Heart left ventricle (tissue), 16 donors: ENCODE data around the gene PDE7B. TPM values are rescaled to one million over a fixed set of nuclear protein-coding genes. Genes with fewer than 3 reads are reported as not detected.

Experiments used
- ATAC-seq, 4 donors: fragments of 200-7000 bp; cut with Tn5 transposase; one replicate each; pipeline ENCODE4 v1.9.1; 2020 to 2022; ENCODE audit warnings: moderate library complexity in 4 of 4, mild to moderate bottlenecking in 3 of 4, moderate number of reproducible peaks in 1 of 4
- DNase-seq, 5 donors: peaks; one replicate each; pipeline ENCODE4 v3.0.0-alpha.2; 2020
- H3K27ac ChIP-seq, 12 donors: fragments of 200-600 bp; sonication (generic) in 4 of 12; one replicate each; pipeline versions ENCODE4 v1.5.0 to v1.8.0; 2016 to 2022; ENCODE audit warnings: mild to moderate bottlenecking in 2 of 12
- H3K27me3 ChIP-seq, 9 donors: fragments of 200-600 bp; sonication (generic) in 2 of 9; one replicate each; pipeline versions ENCODE4 v1.5.1 to v1.8.0; 2016 to 2022; ENCODE audit warnings: mild to moderate bottlenecking in 3 of 9
- H3K36me3 ChIP-seq, 9 donors: fragments of 200-600 bp; sonication (generic) in 2 of 9; one replicate each; pipeline versions ENCODE4 v1.5.0 to v1.8.0; 2018 to 2022; ENCODE audit warnings: mild to moderate bottlenecking in 2 of 9
- H3K4me1 ChIP-seq, 12 donors: fragments of 200-600 bp; sonication (generic) in 4 of 12; one replicate each; pipeline versions ENCODE4 v1.5.0 to v1.8.0; 2016 to 2022; ENCODE audit warnings: mild to moderate bottlenecking in 3 of 12
- H3K4me3 ChIP-seq, 12 donors: fragments of 200-600 bp; sonication (generic) in 4 of 12; one replicate each; pipeline versions ENCODE4 v1.5.0 to v1.8.0; 2017 to 2022; ENCODE audit warnings: mild to moderate bottlenecking in 9 of 12, moderate library complexity in 4 of 12
- H3K9me3 ChIP-seq, 12 donors: fragments of 200-600 bp; sonication (generic) in 4 of 12; one replicate each; pipeline versions ENCODE4 v1.5.0 to v1.8.0; 2016 to 2022; ENCODE audit warnings: mild to moderate bottlenecking in 1 of 12
- POLR2A ChIP-seq, 2 donors: fragments of 450-650 bp; IDR thresholded peaks; one replicate each; pipeline ENCODE4 v1.6.1; 2017; ENCODE audit warnings: antibody characterized with exemption in 2 of 2, mild to moderate bottlenecking in 2 of 2, moderate library complexity in 2 of 2
- WGBS, 4 donors: extraction: QIAGEN DNeasy Blood & Tissue Kit in 2 of 4; methylation state at CpG; one replicate each; pipeline versions ENCODE4 v1.1.5 to v1.1.7; 2013 to 2018; 5-methylcytosine and 5-hydroxymethylcytosine counted together
- intact Hi-C, 10 donors: fragments of 100-400 bp; cut with DNase I; formaldehyde crosslinking; loops; one replicate each; pipeline versions ENCODE4 v1.11.1 to v1.14.2; 2022
- polyA plus RNA-seq, 2 donors: library from polyadenylated mRNA; stranded (reverse); fragments of 200-250 nt; gene quantifications; one replicate each; pipeline ENCODE4 v1.2.3, GENCODE V29; 2013
- total RNA-seq, 9 donors: library from RNA; depleted of rRNA in 2 of 9; stranded (reverse); fragments of >200 nt in 2 of 9; fragmentation: NEBNext Ultra II Directional in 3 of 9; extraction: Animal tissue kit (Norgen Biotek cat#: 25700) in 3 of 9; gene quantifications; one replicate each; pipeline versions ENCODE4 v1.1.0 to v1.2.4, GENCODE V29; 2016 to 2023
- TF ChIP-seq, protein P1 (sequence below), 12 donors: fragments of 200-600 bp; sonication (generic) in 4 of 12; IDR thresholded peaks; one replicate each; pipeline versions ENCODE4 v1.5.0 to v1.8.0; 2018 to 2022; ENCODE audit warnings: antibody characterized with exemption in 12 of 12, mild to moderate bottlenecking in 5 of 12
- donor health status: ischemic (EF 13 %, LVEDD 7.1; RV severe dilation, severe dysfunction).
- donor health status: healthy with polysubstance abuse.
- donor health status: DM: no; HTN: yes; CAD: no.
- donor health status: DM: no; HTN: no; CAD: no.
- donor health status: ischemic (EF 25% LVEDD 6.9; RV normal size, moderate dysfunction).
- donor health status: ischemic (EF 25% LVEDD 5.7; RV mildly dilated, moderate dysfunction).
- donor health status: healthy.
- donor health status: DM: yes; HTN: yes; CAD: no.
- donor health status: ischemic (EF 35%, LVEDD 5.7; RV mildly dilated, moderate dysfunction).
- donor health status: nonischemic (EF 11% LVEDD 7.7; RV severe dilation, severe dysfunction).
- donor health status: DM: yes; HTN: yes; CAD: no.
- donor health status: PGD.
- donor health status: ischemic (EF 29% LVEDD 5.4; RV normal size, mild dysfunction).
- donor health status: nonischemic (EF 23%, LVEDD 6.1; RV moderate dilation, normal function).

The PDE7B gene
- total and polyA plus RNA-seq, 11 donors: 4.4 to 29.1 (median 9.0) TPM

DNA sequence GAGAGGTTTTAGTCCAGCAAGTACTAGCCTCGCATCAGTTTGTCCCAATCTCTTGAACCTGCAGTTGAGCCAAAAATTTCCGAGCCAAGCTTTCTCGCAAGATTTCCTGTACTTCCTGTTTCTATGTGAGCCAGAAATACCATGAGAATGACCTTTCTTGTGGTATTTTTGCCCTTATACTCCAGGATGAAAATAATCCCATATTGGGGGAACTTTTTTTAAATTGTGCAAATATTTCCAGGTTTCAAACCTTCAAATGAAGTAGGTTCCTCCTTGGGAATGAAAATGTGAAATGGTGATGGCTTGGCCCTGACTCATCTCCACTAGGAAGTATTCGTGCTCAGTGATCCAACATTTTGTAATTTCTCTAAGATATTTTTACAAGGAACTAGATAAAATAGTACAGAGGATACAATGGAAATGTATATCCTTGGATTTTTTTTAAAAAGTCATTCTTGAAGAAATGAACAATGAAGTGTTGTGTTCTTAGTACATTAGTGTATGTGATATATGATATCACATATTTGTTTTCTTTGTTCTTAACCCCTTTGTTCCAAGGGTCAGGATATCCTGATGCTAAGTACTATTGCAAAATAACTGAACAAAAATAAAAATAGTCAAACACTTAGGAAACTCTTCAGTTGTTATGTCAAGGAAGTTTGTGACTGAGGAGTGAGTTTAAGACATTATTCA is 184.0 kb downstream of the PDE7B start:
- H3K27ac ChIP-seq: peak overlapping the region; percentile 58 to 91 (median 84)

DNA sequence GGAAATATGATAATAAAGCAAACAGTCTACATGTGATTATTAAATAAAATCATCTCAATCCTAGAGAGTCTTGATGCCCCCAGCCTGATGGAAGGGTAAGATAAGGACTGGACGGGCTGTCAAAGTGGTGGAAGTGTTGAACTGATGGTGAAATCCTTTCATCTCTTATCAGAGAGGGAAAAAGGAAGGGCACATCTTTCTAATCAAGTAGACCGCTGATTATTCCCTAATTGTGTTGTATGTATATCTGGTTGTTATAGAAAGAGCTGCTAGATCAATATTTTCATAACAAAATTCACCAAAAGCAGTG is 184.5 kb downstream of the PDE7B start:
- ATAC-seq: no peak
- no peak for DNase-seq
- H3K4me1 ChIP-seq: peaks cover 0 to 69% (median 37%) of the 10 kb centered on the region in 12 donors
- TF ChIP-seq POLR2A (IDR thresholded peaks at IDR 0.05): no peak
- TF ChIP-seq, protein P1, sequence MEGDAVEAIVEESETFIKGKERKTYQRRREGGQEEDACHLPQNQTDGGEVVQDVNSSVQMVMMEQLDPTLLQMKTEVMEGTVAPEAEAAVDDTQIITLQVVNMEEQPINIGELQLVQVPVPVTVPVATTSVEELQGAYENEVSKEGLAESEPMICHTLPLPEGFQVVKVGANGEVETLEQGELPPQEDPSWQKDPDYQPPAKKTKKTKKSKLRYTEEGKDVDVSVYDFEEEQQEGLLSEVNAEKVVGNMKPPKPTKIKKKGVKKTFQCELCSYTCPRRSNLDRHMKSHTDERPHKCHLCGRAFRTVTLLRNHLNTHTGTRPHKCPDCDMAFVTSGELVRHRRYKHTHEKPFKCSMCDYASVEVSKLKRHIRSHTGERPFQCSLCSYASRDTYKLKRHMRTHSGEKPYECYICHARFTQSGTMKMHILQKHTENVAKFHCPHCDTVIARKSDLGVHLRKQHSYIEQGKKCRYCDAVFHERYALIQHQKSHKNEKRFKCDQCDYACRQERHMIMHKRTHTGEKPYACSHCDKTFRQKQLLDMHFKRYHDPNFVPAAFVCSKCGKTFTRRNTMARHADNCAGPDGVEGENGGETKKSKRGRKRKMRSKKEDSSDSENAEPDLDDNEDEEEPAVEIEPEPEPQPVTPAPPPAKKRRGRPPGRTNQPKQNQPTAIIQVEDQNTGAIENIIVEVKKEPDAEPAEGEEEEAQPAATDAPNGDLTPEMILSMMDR (IDR thresholded peaks at IDR 0.05): no peak
- intact Hi-C loops: loop anchor here in 8 of 10 donors (5.0 to 10.0 kb wide), 10 partner anchors 66 to 501 kb away; no protein-coding TSS in a partner anchor
- no peaks in the 10 kb centered on the region for H3K27me3 ChIP-seq
- 52 to 64% (median 59%) methylated on average over 2 of the region's 2 CpGs for WGBS, 4 donors
- H3K27ac ChIP-seq: peak overlapping the region; percentile 58 to 91 (median 84)
- H3K36me3 ChIP-seq: no peaks in the 10 kb centered on the region
- H3K9me3 ChIP-seq: no peaks in the 10 kb centered on the region
- no peak overlapping the region for H3K4me3 ChIP-seq

More for the DNA sequence above, 184.0 kb downstream of the PDE7B start:
- no peaks in the 10 kb centered on the region for H3K36me3 ChIP-seq
- H3K4me1 ChIP-seq: peaks cover 0 to 64% (median 35%) of the 10 kb centered on the region in 12 donors
- H3K27me3 ChIP-seq: no peaks in the 10 kb centered on the region
- peak overlapping the region in 1 of 12 donors; percentile 5 for H3K4me3 ChIP-seq
- no peaks in the 10 kb centered on the region for H3K9me3 ChIP-seq
- peak in 2 of 4 donors; percentile 32 to 40 for ATAC-seq
- WGBS, 4 donors: 25 to 41% (median 26%) methylated on average over 4 of the region's 4 CpGs
- intact Hi-C loops: loop anchor here in 8 of 10 donors (5.0 to 10.0 kb wide), 10 partner anchors 67 to 501 kb away; no protein-coding TSS in a partner anchor
- DNase-seq: peak in 3 of 5 donors; percentile 41 to 57 (median 43)
- no peak for TF ChIP-seq POLR2A (IDR thresholded peaks at IDR 0.05)
- TF ChIP-seq, protein P1 (IDR thresholded peaks at IDR 0.05): no peak

DNA sequence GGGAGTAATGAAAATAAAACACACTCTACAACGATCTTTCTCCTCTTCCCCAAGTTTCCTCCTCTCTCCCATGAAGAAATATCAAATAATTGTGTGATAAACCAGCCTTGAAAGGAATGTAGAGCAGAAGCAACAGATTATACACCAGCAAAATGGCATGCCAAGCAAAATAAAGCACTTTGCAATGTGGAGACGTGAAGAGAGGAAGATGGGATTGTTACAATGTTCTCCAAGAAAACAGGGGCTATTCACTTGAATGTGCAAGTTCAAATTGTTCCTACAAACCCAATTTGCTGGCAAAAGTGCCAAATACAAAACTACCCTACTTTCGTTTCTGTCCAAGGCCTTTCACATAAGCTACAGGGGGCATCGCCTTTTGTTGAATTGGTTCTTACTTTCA is 185.1 kb downstream of the PDE7B start:
- H3K27ac ChIP-seq: peak overlapping the region; percentile 73 to 91 (median 84)
- H3K4me3 ChIP-seq: peak overlapping the region in 2 of 12 donors; percentile 47 to 62
- WGBS, 4 donors: 57 to 72% (median 60%) methylated on average over 4 of the region's 4 CpGs
- H3K27me3 ChIP-seq: no peaks in the 10 kb centered on the region
- no peaks in the 10 kb centered on the region for H3K36me3 ChIP-seq
- no peaks in the 10 kb centered on the region for H3K9me3 ChIP-seq
- ATAC-seq (no peak), DNase-seq (no peak)
- intact Hi-C loops: loop anchor here in 8 of 10 donors (5.0 to 10.0 kb wide), 10 partner anchors 66 to 502 kb away; no protein-coding TSS in a partner anchor
- peaks cover 0 to 75% (median 38%) of the 10 kb centered on the region in 12 donors for H3K4me1 ChIP-seq
- TF ChIP-seq, protein P1 (IDR thresholded peaks at IDR 0.05): no peak
- TF ChIP-seq POLR2A (IDR thresholded peaks at IDR 0.05): no peak

DNA sequence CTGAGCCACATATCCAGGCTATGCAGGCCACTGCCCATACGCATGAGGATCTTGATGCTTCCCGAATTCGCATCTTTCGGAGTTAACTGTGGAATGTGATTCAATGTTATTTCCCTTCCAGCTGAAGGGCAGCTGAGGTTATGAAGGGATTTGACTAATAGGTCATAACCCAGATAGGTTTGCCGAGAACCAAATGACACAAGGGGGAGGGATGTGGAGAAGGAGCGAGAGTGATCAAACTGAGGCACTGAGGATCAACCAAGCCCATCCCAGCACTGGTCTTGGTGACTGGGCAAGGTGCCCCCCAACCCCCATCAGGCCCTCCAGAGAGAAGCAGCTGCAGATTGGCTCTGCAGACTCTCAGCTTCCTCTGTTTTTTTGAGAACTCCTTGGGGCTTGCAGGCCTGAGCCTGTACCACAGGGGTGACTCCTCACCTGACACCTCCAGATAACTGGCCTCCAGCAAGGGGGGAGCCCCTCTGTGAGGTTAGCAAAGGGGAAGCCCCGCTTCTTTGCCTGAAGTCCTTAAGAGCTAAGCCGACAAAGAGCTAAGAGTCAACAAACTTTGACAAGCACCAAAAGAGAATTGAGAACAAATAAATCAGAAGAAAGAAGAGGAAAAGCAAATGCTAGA is 185.9 kb downstream of the PDE7B start:
- peak in 1 of 5 donors; percentile 36 for DNase-seq
- 18 to 28% (median 22%) methylated on average over 8 of the region's 8 CpGs for WGBS, 4 donors
- peaks cover 0 to 75% (median 37%) of the 10 kb centered on the region in 12 donors for H3K4me1 ChIP-seq
- H3K27ac ChIP-seq: peak overlapping the region; percentile 73 to 91 (median 84)
- H3K9me3 ChIP-seq: no peaks in the 10 kb centered on the region
- no peaks in the 10 kb centered on the region for H3K27me3 ChIP-seq
- intact Hi-C loops: loop anchor here in 8 of 10 donors (5.0 to 10.0 kb wide), 10 partner anchors 65 to 503 kb away; no protein-coding TSS in a partner anchor
- H3K36me3 ChIP-seq: no peaks in the 10 kb centered on the region
- TF ChIP-seq POLR2A (IDR thresholded peaks at IDR 0.05): no peak
- TF ChIP-seq, protein P1 (IDR thresholded peaks at IDR 0.05): no peak
- peak overlapping the region in 11 of 12 donors; percentile 37 to 63 (median 56) for H3K4me3 ChIP-seq
- ATAC-seq: peak; percentile 5 to 57 (median 42)
